ENCODE measurements around the gene DLGAP1.

Gene DLGAP1

DNA sequence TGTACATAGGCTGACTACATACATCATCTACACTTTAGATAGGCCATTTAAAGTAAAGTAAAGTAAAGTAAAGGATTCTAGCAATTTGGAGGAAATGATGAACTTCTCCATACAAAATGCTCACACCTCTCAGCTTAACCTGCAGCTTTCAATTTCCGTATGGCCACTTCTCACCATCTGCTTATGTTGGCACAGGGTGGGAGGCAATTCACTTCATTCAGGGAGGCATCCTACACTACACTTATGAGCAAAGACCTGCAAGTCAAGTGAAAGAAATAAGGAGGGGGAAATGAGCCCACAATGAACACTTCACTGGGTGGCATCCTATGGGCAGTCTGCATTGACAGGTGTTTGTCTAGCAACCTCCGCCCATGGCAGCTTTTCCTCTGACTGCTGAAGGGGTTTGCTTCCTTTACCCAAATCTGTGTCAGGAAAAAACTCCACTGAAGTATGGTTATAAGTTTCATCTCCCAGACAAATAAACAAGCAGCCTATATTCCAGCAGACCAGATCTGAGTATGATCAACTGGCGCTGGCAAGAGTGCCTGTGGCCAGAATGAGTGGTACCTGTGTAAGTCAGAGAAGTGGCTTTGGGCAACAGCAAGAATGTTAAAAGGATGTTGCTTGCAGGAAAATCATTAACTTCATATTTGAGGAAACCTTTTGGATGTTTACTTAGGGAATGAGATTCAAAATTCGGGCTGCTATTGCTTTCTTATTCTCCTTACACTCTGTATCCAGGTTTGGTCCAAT, 556.1 kb downstream of the DLGAP1 start:
- DNase-seq (ENCODE audit: extremely low spot score): no peak
- no peak for TF ChIP-seq HDGF (IDR thresholded peaks at IDR 0.05; ENCODE audit: borderline replicate concordance)
- TF ChIP-seq, protein P1, sequence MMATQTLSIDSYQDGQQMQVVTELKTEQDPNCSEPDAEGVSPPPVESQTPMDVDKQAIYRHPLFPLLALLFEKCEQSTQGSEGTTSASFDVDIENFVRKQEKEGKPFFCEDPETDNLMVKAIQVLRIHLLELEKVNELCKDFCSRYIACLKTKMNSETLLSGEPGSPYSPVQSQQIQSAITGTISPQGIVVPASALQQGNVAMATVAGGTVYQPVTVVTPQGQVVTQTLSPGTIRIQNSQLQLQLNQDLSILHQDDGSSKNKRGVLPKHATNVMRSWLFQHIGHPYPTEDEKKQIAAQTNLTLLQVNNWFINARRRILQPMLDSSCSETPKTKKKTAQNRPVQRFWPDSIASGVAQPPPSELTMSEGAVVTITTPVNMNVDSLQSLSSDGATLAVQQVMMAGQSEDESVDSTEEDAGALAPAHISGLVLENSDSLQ (IDR thresholded peaks at IDR 0.05): no peak
- no peak for TF ChIP-seq SP1 (IDR thresholded peaks at IDR 0.05)
- no peak for TF ChIP-seq FOXK2 (IDR thresholded peaks at IDR 0.05)
- TF ChIP-seq ZNF384 (IDR thresholded peaks at IDR 0.05): no peak
- TF ChIP-seq L3MBTL2 (conservative IDR thresholded peaks at IDR 0.05): no peak
- TF ChIP-seq ELF4 (IDR thresholded peaks at IDR 0.05): no peak
- no peak for TF ChIP-seq NFRKB (IDR thresholded peaks at IDR 0.05)
- no peak for TF ChIP-seq TARDBP (IDR thresholded peaks at IDR 0.05)
- ChIA-PET CTCF (no interaction called here), POLR2A (no interaction called here)

DNA sequence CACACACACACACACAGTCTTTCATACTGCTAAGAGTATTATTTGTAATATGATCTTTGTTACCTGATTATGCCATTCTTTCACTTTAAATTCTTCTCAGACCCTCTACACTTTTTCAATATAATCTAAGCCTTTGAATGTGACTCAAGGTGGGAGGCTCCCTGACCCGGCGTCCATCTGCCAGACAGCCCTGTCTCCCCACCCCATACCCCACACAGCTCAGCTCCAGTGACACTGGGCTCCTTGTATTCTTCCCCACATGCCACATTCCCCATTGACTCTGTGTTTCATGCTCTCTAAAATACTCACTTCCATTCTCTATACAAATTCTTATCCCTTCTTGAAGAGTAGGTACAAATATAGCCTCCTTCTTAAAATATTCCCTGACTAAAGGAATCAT, 563.0 kb downstream of the DLGAP1 start:
- DNase-seq (ENCODE audit: extremely low spot score): no peak
- no peak for TF ChIP-seq LEF1 (IDR thresholded peaks at IDR 0.05; ENCODE audit: borderline replicate concordance)
- TF ChIP-seq FOXK2 (IDR thresholded peaks at IDR 0.05): no peak
- no peak for TF ChIP-seq SUZ12 (IDR thresholded peaks at IDR 0.05)
- TF ChIP-seq, protein P1 (IDR thresholded peaks at IDR 0.05): no peak
- TF ChIP-seq FOXA1 (IDR thresholded peaks at IDR 0.05): no peak
- TF ChIP-seq BHLHE40 (IDR thresholded peaks at IDR 0.05; ENCODE audit: borderline replicate concordance): no peak
- no peak for TF ChIP-seq FOXM1 (IDR thresholded peaks at IDR 0.05; ENCODE audit: borderline replicate concordance)
- TF ChIP-seq L3MBTL2 (conservative IDR thresholded peaks at IDR 0.05): no peak
- TF ChIP-seq ZNF384 (IDR thresholded peaks at IDR 0.05): no peak
- no peak for TF ChIP-seq CTBP1 (IDR thresholded peaks at IDR 0.05; ENCODE audit: borderline replicate concordance)
- TF ChIP-seq HDGF (IDR thresholded peaks at IDR 0.05; ENCODE audit: borderline replicate concordance): no peak
- TF ChIP-seq ELF4 (IDR thresholded peaks at IDR 0.05): no peak
- no peak for TF ChIP-seq NFRKB (IDR thresholded peaks at IDR 0.05)
- no peak for TF ChIP-seq TARDBP (IDR thresholded peaks at IDR 0.05)
- no peak for TF ChIP-seq SP1 (IDR thresholded peaks at IDR 0.05)
- TF ChIP-seq ARNT (IDR thresholded peaks at IDR 0.05): no peak
- POLR2A ChIA-PET: no interaction called here
- CTCF ChIA-PET: no interaction called here

DNA sequence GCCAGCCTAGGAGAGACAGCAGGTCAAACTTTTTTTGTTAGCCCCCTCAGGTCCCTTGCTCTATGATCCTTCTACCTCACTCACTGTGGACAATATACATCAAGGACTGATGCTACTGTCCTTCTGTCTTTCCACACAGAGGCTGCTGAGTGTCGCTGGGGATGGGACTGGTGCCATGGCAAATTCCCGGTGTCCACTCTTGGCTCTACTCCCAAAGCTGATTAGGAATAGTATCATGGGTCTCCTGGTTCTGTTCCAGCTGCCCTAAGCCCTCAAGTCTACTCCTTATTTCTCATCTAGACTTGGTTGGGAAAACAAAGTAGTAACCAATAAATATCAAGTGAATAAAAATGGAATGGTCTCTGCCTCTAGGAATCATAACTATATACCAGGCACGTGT, 563.9 kb downstream of the DLGAP1 start:
- no peak for DNase-seq (ENCODE audit: extremely low spot score)
- TF ChIP-seq NFRKB (IDR thresholded peaks at IDR 0.05): no peak
- CTCF ChIA-PET: no interaction called here
- POLR2A ChIA-PET: no interaction called here

DNA sequence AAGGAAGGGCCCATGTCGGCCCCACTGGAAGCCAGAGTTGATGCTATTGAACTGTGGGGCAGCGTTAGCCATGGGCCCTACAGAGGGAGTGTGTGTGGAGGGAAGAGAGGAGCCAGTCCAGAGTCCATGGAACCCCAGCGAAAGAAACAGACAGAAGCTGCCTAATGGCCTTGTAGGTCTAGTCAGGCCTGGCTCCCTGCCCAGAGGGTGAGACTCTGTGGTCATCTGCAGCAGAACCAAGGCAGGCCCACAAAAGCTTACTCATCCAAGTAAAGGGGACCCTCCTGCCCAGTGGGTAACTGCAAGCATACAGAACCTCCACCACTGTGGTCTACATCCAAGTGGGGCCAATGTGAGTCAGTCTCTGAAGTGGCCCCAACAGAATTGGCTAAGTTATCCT, 565.3 kb downstream of the DLGAP1 start:
- DNase-seq (ENCODE audit: extremely low spot score): no peak
- TF ChIP-seq FOXK2 (IDR thresholded peaks at IDR 0.05) (no peak), FOXM1 (IDR thresholded peaks at IDR 0.05; ENCODE audit: borderline replicate concordance) (no peak), LEF1 (IDR thresholded peaks at IDR 0.05; ENCODE audit: borderline replicate concordance) (no peak), CTBP1 (IDR thresholded peaks at IDR 0.05; ENCODE audit: borderline replicate concordance) (no peak), SP1 (IDR thresholded peaks at IDR 0.05) (no peak), FOXA1 (IDR thresholded peaks at IDR 0.05) (no peak), BHLHE40 (IDR thresholded peaks at IDR 0.05; ENCODE audit: borderline replicate concordance) (no peak), ARNT (IDR thresholded peaks at IDR 0.05) (no peak), HDGF (IDR thresholded peaks at IDR 0.05; ENCODE audit: borderline replicate concordance) (no peak), L3MBTL2 (conservative IDR thresholded peaks at IDR 0.05) (no peak), ELF4 (IDR thresholded peaks at IDR 0.05) (no peak), NFRKB (IDR thresholded peaks at IDR 0.05) (no peak), TARDBP (IDR thresholded peaks at IDR 0.05) (no peak), ZNF384 (IDR thresholded peaks at IDR 0.05) (no peak)
- CTCF ChIA-PET: interaction anchor here (0.7 kb wide), 1 partner anchor 18 kb away, joined by 3 read pairs; no protein-coding TSS in a partner anchor
- POLR2A ChIA-PET: no interaction called here

DNA sequence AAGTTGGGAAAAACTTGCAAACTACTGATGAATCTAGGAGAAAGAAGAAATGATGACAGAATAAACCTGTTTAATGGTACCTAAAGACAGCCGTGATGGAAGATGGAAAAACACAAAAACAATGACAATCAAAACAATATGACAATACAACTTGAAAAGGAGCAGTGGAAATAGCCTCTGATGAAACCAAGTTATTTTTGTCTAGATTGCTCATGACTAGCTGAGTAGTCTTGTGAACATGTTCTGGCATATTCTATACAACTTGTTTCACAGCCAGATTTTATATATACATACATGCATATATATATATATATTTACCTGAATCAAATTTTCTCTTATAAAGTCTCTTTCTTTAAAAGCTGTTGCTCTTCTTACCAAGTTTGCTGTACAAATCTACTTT, 566.0 kb downstream of the DLGAP1 start:
- POLR2A ChIA-PET: no interaction called here
- CTCF ChIA-PET: interaction anchor here (0.7 kb wide), 1 partner anchor 19 kb away, joined by 3 read pairs; no protein-coding TSS in a partner anchor
- TF ChIP-seq FOXK2 (IDR thresholded peaks at IDR 0.05) (no peak), NFRKB (IDR thresholded peaks at IDR 0.05) (no peak), ELF4 (IDR thresholded peaks at IDR 0.05) (no peak), LEF1 (IDR thresholded peaks at IDR 0.05; ENCODE audit: borderline replicate concordance) (no peak), BHLHE40 (IDR thresholded peaks at IDR 0.05; ENCODE audit: borderline replicate concordance) (no peak), HDGF (IDR thresholded peaks at IDR 0.05; ENCODE audit: borderline replicate concordance) (no peak), CTBP1 (IDR thresholded peaks at IDR 0.05; ENCODE audit: borderline replicate concordance) (no peak), SP1 (IDR thresholded peaks at IDR 0.05) (no peak), ARNT (IDR thresholded peaks at IDR 0.05) (no peak), L3MBTL2 (conservative IDR thresholded peaks at IDR 0.05) (no peak), FOXA1 (IDR thresholded peaks at IDR 0.05) (no peak), TARDBP (IDR thresholded peaks at IDR 0.05) (no peak), SUZ12 (IDR thresholded peaks at IDR 0.05) (no peak), ZNF384 (IDR thresholded peaks at IDR 0.05) (no peak), FOXM1 (IDR thresholded peaks at IDR 0.05; ENCODE audit: borderline replicate concordance) (no peak)
- TF ChIP-seq, protein P1 (IDR thresholded peaks at IDR 0.05): no peak
- DNase-seq (ENCODE audit: extremely low spot score): no peak
